ENCODE data around the gene OPN1MW.
"Not testable (repeated sequence)": the region's sequence is repeated elsewhere in the genome, so short reads cannot be mapped to it uniquely, and the experiment has no call there.

The OPN1MW gene

GRCh38 chrX:154211499-154211898, 29.1 kb downstream of the OPN1MW start:
- not testable (repeated sequence) for H3K9ac ChIP-seq (ENCODE audit: low read depth, low read length); H3K36me3 ChIP-seq (ENCODE audit: insufficient read depth, low read length); H3K9me3 ChIP-seq (replicated peaks; ENCODE audit: low read length); H3K4me3 ChIP-seq (ENCODE audit: low read length); H3K4me2 ChIP-seq (ENCODE audit: low read length); H3K4me1 ChIP-seq (ENCODE audit: control insufficient read depth, insufficient read depth, low read length); H3K27me3 ChIP-seq (ENCODE audit: control insufficient read depth, insufficient read depth, low read length)

GRCh38 chrX:154219456-154219855, 37.1 kb downstream of the OPN1MW start, which contains the start of gene OPN1MW2:
Gene OPN1MW2, plus strand, starts transcription at chrX:154219756. Its CDS starts 60 bp downstream, at chrX:154219816.
- not testable (repeated sequence) for H3K4me1 ChIP-seq (ENCODE audit: control insufficient read depth, insufficient read depth, low read length); H3K9ac ChIP-seq (ENCODE audit: low read depth, low read length); H3K27me3 ChIP-seq (ENCODE audit: control insufficient read depth, insufficient read depth, low read length); H3K4me3 ChIP-seq (ENCODE audit: low read length); H3K4me2 ChIP-seq (ENCODE audit: low read length); H3K9me3 ChIP-seq (replicated peaks; ENCODE audit: low read length); H3K36me3 ChIP-seq (ENCODE audit: insufficient read depth, low read length)

GRCh38 chrX:154225292-154225691, 42.9 kb downstream of the OPN1MW start:
- not testable (repeated sequence) for H3K4me3 ChIP-seq (ENCODE audit: low read length); H3K4me1 ChIP-seq (ENCODE audit: control insufficient read depth, insufficient read depth, low read length); H3K4me2 ChIP-seq (ENCODE audit: low read length); H3K9me3 ChIP-seq (replicated peaks; ENCODE audit: low read length); H3K27me3 ChIP-seq (ENCODE audit: control insufficient read depth, insufficient read depth, low read length); H3K9ac ChIP-seq (ENCODE audit: low read depth, low read length); H3K36me3 ChIP-seq (ENCODE audit: insufficient read depth, low read length)

- not testable (repeated sequence) for H3K4me1 ChIP-seq (ENCODE audit: control insufficient read depth, insufficient read depth, low read length); H3K4me3 ChIP-seq (ENCODE audit: low read length); H3K36me3 ChIP-seq (ENCODE audit: insufficient read depth, low read length); H3K9me3 ChIP-seq (replicated peaks; ENCODE audit: low read length); H3K4me2 ChIP-seq (ENCODE audit: low read length); H3K27me3 ChIP-seq (ENCODE audit: control insufficient read depth, insufficient read depth, low read length); H3K9ac ChIP-seq (ENCODE audit: low read depth, low read length)
Observed at GRCh38 chrX:154226706-154227105, 44.3 kb downstream of the OPN1MW start.

GRCh38 chrX:154231443-154231842, 49.0 kb downstream of the OPN1MW start:
- not testable (repeated sequence) for H3K9me3 ChIP-seq (replicated peaks; ENCODE audit: low read length); H3K4me3 ChIP-seq (ENCODE audit: low read length); H3K4me2 ChIP-seq (ENCODE audit: low read length); H3K27me3 ChIP-seq (ENCODE audit: control insufficient read depth, insufficient read depth, low read length); H3K9ac ChIP-seq (ENCODE audit: low read depth, low read length); H3K36me3 ChIP-seq (ENCODE audit: insufficient read depth, low read length); H3K4me1 ChIP-seq (ENCODE audit: control insufficient read depth, insufficient read depth, low read length)

- not testable (repeated sequence) for H3K9me3 ChIP-seq (replicated peaks; ENCODE audit: low read length); H3K36me3 ChIP-seq (ENCODE audit: insufficient read depth, low read length); H3K9ac ChIP-seq (ENCODE audit: low read depth, low read length); H3K4me3 ChIP-seq (ENCODE audit: low read length); H3K4me2 ChIP-seq (ENCODE audit: low read length); H3K4me1 ChIP-seq (ENCODE audit: control insufficient read depth, insufficient read depth, low read length); H3K27me3 ChIP-seq (ENCODE audit: control insufficient read depth, insufficient read depth, low read length)
Observed at GRCh38 chrX:154233620-154234019, 51.2 kb downstream of the OPN1MW start.

GRCh38 chrX:154238939-154239559, 56.7 kb downstream of the OPN1MW start:
- H3K9ac ChIP-seq (ENCODE audit: low read depth, low read length); H3K27me3 ChIP-seq (ENCODE audit: control insufficient read depth, insufficient read depth, low read length); H3K36me3 ChIP-seq (ENCODE audit: insufficient read depth, low read length); H3K4me1 ChIP-seq (ENCODE audit: control insufficient read depth, insufficient read depth, low read length); H3K4me3 ChIP-seq (ENCODE audit: low read length); H3K9me3 ChIP-seq (replicated peaks; ENCODE audit: low read length); H3K4me2 ChIP-seq (ENCODE audit: low read length): not testable (repeated sequence)

GRCh38 chrX:154239982-154240503, 57.6 kb downstream of the OPN1MW start:
- H3K4me1 ChIP-seq (ENCODE audit: control insufficient read depth, insufficient read depth, low read length); H3K27me3 ChIP-seq (ENCODE audit: control insufficient read depth, insufficient read depth, low read length); H3K4me2 ChIP-seq (ENCODE audit: low read length): not testable (repeated sequence)

More at GRCh38 chrX:154239982-154240503, 57.6 kb downstream of the OPN1MW start:
- H3K9me3 ChIP-seq (replicated peaks; ENCODE audit: low read length); H3K4me3 ChIP-seq (ENCODE audit: low read length); H3K36me3 ChIP-seq (ENCODE audit: insufficient read depth, low read length); H3K9ac ChIP-seq (ENCODE audit: low read depth, low read length): not testable (repeated sequence)
